ENCODE data around the gene TMEM260.
"Not testable (repeated sequence)": the region's sequence is repeated elsewhere in the genome, so short reads cannot be mapped to it uniquely, and the experiment has no call there.

The TMEM260 gene

DNA sequence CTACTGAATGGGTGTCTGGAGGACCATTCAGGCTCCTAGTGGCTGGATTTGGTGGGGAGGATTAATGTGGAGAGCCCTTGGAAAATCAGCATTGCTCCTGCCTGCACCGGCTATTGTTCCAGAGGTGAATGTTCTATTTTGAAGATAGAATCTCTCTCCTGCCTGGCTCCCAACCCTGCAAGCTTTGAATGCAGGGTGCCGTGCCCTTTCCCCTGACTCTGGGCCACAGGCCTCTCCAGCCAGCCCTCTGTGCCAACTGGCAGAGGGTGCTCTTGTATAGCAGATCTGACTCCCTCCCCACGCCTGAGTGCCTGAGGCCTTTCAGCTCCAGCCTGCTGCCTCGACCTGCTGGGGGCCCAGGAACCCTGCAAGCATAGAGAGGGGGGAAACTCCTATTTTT is 106.8 kb downstream of the TMEM260 start:
- no peak for DNase-seq

DNA sequence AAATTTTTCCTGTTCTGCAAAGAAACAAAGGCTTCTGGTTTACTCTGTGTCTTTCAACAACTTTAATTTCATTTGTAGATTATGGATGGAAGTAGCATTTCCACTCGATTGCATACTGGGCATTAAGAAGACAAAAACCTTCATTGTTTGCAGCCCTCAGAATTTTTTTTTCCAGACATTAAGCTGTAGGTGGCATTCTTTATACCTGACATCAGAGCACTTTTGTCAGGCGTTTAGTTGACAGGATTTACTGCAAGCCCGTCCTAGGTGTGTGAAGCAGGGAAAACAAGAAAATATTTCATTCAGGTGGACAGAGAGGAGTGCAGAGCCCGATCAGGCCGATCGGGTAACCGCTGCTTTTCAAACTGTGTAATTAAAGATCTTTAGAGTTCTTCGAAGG is 107.5 kb downstream of the TMEM260 start:
- no peak for DNase-seq

DNA sequence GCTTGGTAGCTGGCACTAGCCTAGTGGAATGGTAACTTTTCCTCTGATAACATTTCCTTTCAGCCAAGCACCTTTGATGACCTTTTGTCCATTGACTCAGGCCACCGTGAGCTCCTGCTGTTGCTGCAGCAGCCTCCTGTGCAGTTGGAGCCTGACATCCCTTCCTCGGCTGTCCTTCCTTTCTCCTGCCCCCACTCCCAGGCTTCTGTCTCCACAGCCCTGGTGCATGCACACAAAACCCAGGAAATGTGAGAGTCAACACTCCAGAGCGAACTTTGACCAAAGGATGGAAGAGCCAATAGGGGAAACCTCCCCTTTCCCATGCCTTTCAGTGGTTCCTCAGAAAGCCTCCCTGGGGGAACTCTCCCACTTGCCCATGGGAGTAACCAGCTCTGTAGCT is 115.0 kb downstream of the TMEM260 start:
- DNase-seq: no peak

DNA sequence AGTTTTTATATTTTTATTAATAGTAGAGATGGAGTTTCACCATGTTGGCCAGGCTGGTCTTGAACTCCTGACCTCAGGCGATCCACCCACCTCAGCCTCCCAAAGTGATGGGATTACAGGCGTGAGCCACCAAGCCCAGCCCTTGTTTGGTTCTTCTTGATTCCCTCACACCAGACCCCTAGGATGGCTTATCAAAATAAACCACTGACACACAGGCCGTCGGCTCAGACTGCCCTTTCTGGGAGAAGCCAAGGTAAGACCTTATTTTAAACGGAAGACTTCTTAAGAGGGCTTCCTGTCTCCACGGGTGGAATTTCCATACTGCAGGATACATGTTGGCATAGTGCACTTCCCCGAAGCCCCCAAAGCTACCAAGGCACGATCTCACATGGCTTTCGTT is 115.6 kb downstream of the TMEM260 start:
- DNase-seq: not testable (repeated sequence)
